AG10803 (cell line): ENCODE results near the gene CRTAP.
"Not testable (repeated sequence)": the region's sequence is repeated elsewhere in the genome, so short reads cannot be mapped to it uniquely, and the experiment has no call there.

Experiments
- DNase-seq: peaks from one replicate; pipeline ENCODE4 v3.0.0; 2010; ENCODE audit warnings: low read depth
- H3K4me3 ChIP-seq: 2 replicates; pipeline ENCODE4 v1.5.1; 2011; ENCODE audit warnings: mild to moderate bottlenecking, low read length, control low read depth
- CTCF ChIP-seq: conservative IDR thresholded peaks from 2 replicates; pipeline ENCODE4 v1.5.1; 2011; ENCODE audit warnings: mild to moderate bottlenecking, low read length, control low read depth, inconsistent platforms

Gene CRTAP

GRCh38 chr3:33113772-33114621, at the start of gene CRTAP:
CRTAP (plus strand) TSS chr3:33114014; CDS start chr3:33114078, 64 bp downstream.
- H3K4me3 ChIP-seq, result peak within 1 kb of the TSS; percentile 77
- no peak for TF ChIP-seq CTCF

GRCh38 chr3:33064929-33065328, 48.9 kb upstream of the CRTAP start:
- no peak for TF ChIP-seq CTCF
- H3K4me3 ChIP-seq, result no peak overlapping the region
- no peak for DNase-seq

More at GRCh38 chr3:33113772-33114621, at the start of gene CRTAP:
- DNase-seq, result peak; percentile 97

- H3K4me3 ChIP-seq, result no peak overlapping the region
- peak; percentile 5 for DNase-seq
- TF ChIP-seq CTCF, result no peak
Observed at GRCh38 chr3:33067484-33067883, 46.3 kb upstream of the CRTAP start.

GRCh38 chr3:33069862-33070261, 44.0 kb upstream of the CRTAP start:
- H3K4me3 ChIP-seq, result not testable (repeated sequence)
- peak; percentile 21 for DNase-seq

- TF ChIP-seq CTCF, result no peak
- no peak overlapping the region for H3K4me3 ChIP-seq
- no peak for DNase-seq
Observed at GRCh38 chr3:33071181-33071580, 42.6 kb upstream of the CRTAP start.

GRCh38 chr3:33071946-33072345, 41.9 kb upstream of the CRTAP start:
- no peak for TF ChIP-seq CTCF
- DNase-seq, result no peak
- no peak overlapping the region for H3K4me3 ChIP-seq

GRCh38 chr3:33074217-33075067, 39.4 kb upstream of the CRTAP start:
- peak; percentile 99 for TF ChIP-seq CTCF
- DNase-seq, result peak; percentile 65
- no peak overlapping the region for H3K4me3 ChIP-seq
